Endothelial cell of umbilical vein (primary cell): ENCODE data around the gene PCF11. TPM values are rescaled to one million over a fixed set of nuclear protein-coding genes. Genes with fewer than 3 reads are reported as not detected.
"Not testable (repeated sequence)": the region's sequence is repeated elsewhere in the genome, so short reads cannot be mapped to it uniquely, and the experiment has no call there.

Experiments
- BruUV-seq: library from RNA; stranded (reverse); fragments of 400-500 nt; replicated peaks from 2 replicates; lab custom pipeline; 2021; lab: Mats Ljungman, UMichigan
- CTCF ChIA-PET: fragments of 300-600, 350-600 bp; sonication (Branson Sonifier 250); formaldehyde crosslinking; loops from one replicate; lab custom pipeline; 2021; ENCODE audit warnings: antibody characterized with exemption, inconsistent platforms; lab: Charles Lee
- POLR2A ChIA-PET: fragments of 300-600, 350-600 bp; sonication (Branson Sonifier 250); formaldehyde crosslinking; loops from one replicate; lab custom pipeline; 2021; ENCODE audit warnings: antibody characterized with exemption, inconsistent platforms; lab: Charles Lee
- DNase-seq: peaks from one replicate; pipeline ENCODE4 v3.0.0-alpha.2; 2011; ENCODE audit warnings: low read depth, low spot score
- FAIRE-seq: peaks from 2 replicates; lab custom pipeline; 2011; peaks lifted over from hg19 to GRCh38; lab: Jason Lieb, UNC
- H2AFZ ChIP-seq: 2 replicates; pipeline ENCODE4 v1.6.0; 2012; ENCODE audit warnings: low read depth, low read length, control low read depth, inconsistent platforms
- H3K27ac ChIP-seq: 2 replicates; pipeline ENCODE4 v1.5.1; 2011; ENCODE audit warnings: low read depth, mild to moderate bottlenecking, control low read depth, low read length, moderate library complexity; ENCODE audit not compliant: insufficient read depth
- H3K27me3 ChIP-seq, 2 experiments: 2 replicates each; pipeline versions ENCODE4 v1.6.0 to v1.6.1; 2011; ENCODE audit warnings: low read length in 2 of 2, mixed read lengths in 1 of 2; ENCODE audit not compliant: control insufficient read depth in 2 of 2, insufficient read depth in 2 of 2
- H3K36me3 ChIP-seq, 2 experiments: 2 replicates in 1 of 2; 3 replicates in 1 of 2; pipeline ENCODE4 v1.5.1; 2011; ENCODE audit warnings: low read length in 2 of 2, mild to moderate bottlenecking in 1 of 2, moderate library complexity in 1 of 2; ENCODE audit not compliant: control insufficient read depth in 2 of 2, insufficient read depth in 2 of 2; ENCODE audit errors: extremely low read depth in 1 of 2
- H3K4me1 ChIP-seq: 3 replicates; pipeline ENCODE4 v1.5.1; 2011; ENCODE audit warnings: mild to moderate bottlenecking, low read length; ENCODE audit not compliant: control insufficient read depth, insufficient read depth; ENCODE audit errors: extremely low read depth
- H3K4me2 ChIP-seq: 2 replicates; pipeline ENCODE4 v1.6.1; 2011; ENCODE audit warnings: low read length, control low read depth, mixed read lengths; ENCODE audit not compliant: insufficient read depth
- H3K4me3 ChIP-seq, 3 experiments: fragments of 200-600 bp in 1 of 3; sonication (generic), shearing (Covaris generic) in 1 of 3; replicated peaks in 1 of 3; 2 replicates each; pipeline ENCODE4 v1.5.1; 2011 to 2016; ENCODE audit warnings: control low read depth in 3 of 3, low read length in 3 of 3, mild to moderate bottlenecking in 2 of 3, inconsistent platforms in 1 of 3, low read depth in 1 of 3, moderate library complexity in 1 of 3; ENCODE audit not compliant: insufficient read depth in 1 of 3
- H3K79me2 ChIP-seq: 2 replicates; pipeline ENCODE4 v1.6.0; 2012; ENCODE audit warnings: low read length, inconsistent platforms; ENCODE audit not compliant: control insufficient read depth, insufficient read depth
- H3K9ac ChIP-seq: replicated peaks from 2 replicates; pipeline ENCODE3; 2011; ENCODE audit warnings: low read length, control low read depth; ENCODE audit not compliant: insufficient read depth; ENCODE audit errors: extremely low read depth
- H3K9me1 ChIP-seq: replicated peaks from 3 replicates; pipeline ENCODE4 v1.6.0; 2011; ENCODE audit warnings: mild to moderate bottlenecking, low read length; ENCODE audit not compliant: control insufficient read depth, insufficient read depth; ENCODE audit errors: extremely low read depth
- H3K9me3 ChIP-seq: replicated peaks from 2 replicates; pipeline ENCODE4 v1.5.1; 2012; ENCODE audit warnings: low read length, inconsistent platforms; ENCODE audit not compliant: control insufficient read depth, insufficient read depth
- H4K20me1 ChIP-seq: replicated peaks from 2 replicates; pipeline ENCODE3; 2011; ENCODE audit warnings: mild to moderate bottlenecking, low read length; ENCODE audit not compliant: control insufficient read depth, insufficient read depth; ENCODE audit errors: extremely low read depth
- CTCF ChIP-seq, 2 donors: IDR thresholded peaks; 1 replicate in 1 of 2; 2 replicates in 1 of 2; pipeline ENCODE4 v1.5.1; 2011; ENCODE audit warnings: low read length in 2 of 2, mild to moderate bottlenecking in 2 of 2, moderate library complexity in 2 of 2, control low read depth in 1 of 2, inconsistent platforms in 1 of 2, low read depth in 1 of 2; ENCODE audit not compliant: insufficient read depth in 1 of 2; ENCODE audit errors: extremely low read depth in 1 of 2
- EZH2 ChIP-seq: IDR thresholded peaks from 2 replicates; pipeline ENCODE4 v1.6.1; 2012; ENCODE audit warnings: borderline replicate concordance, low read depth, mild to moderate bottlenecking, moderate library complexity, low read length, inconsistent platforms; ENCODE audit not compliant: severe bottlenecking
- FOS ChIP-seq: IDR thresholded peaks from 2 replicates; pipeline ENCODE4 v1.6.1; 2011; ENCODE audit warnings: mild to moderate bottlenecking, low read length, moderate library complexity, borderline replicate concordance; ENCODE audit not compliant: insufficient read depth
- GATA2 ChIP-seq: IDR thresholded peaks from 2 replicates; pipeline ENCODE4 v1.7.0; 2011; ENCODE audit warnings: low read depth, mild to moderate bottlenecking, moderate library complexity, mixed read lengths, low read length; ENCODE audit not compliant: insufficient read length, insufficient read depth
- JUN ChIP-seq: IDR thresholded peaks from 2 replicates; pipeline ENCODE4 v1.6.1; 2011; ENCODE audit warnings: borderline replicate concordance, low read depth; ENCODE audit not compliant: insufficient read length, insufficient read depth
- MAX ChIP-seq: IDR thresholded peaks from 2 replicates; pipeline ENCODE4 v1.6.1; 2011; ENCODE audit not compliant: insufficient read depth, insufficient read length
- MYC ChIP-seq: IDR thresholded peaks from one replicate; pipeline ENCODE4 v1.6.1; 2011; ENCODE audit warnings: mild to moderate bottlenecking, low read depth, low read length
- POLR2A ChIP-seq: IDR thresholded peaks from 2 replicates; pipeline ENCODE4 v1.6.1; 2012; ENCODE audit warnings: low read depth, mild to moderate bottlenecking, control low read depth, low read length
- POLR2AphosphoS5 ChIP-seq: IDR thresholded peaks from 2 replicates; pipeline ENCODE4 v1.6.1; 2012; ENCODE audit warnings: low read depth, mild to moderate bottlenecking, control low read depth, low read length, moderate library complexity; ENCODE audit not compliant: insufficient read depth
- dilution Hi-C: fragments of 300-500 bp; cut with MboI; formaldehyde crosslinking; loops from one replicate; pipeline ENCODE4 v1.15.0; 2019; ENCODE audit warnings: low sequenced_read_pairs; ENCODE audit not compliant: extremely low pct_ligation_motif_present
- intact Hi-C: fragments of 100-400 bp; cut with micrococcal nuclease; formaldehyde crosslinking; loops from one replicate; pipeline ENCODE4 v1.10.0; 2022
- polyA plus RNA-seq, 4 experiments: library from polyadenylated mRNA; depleted of rRNA in 3 of 4; stranded (reverse) in 3 of 4; unstranded in 1 of 4; fragments of >200 nt; gene quantifications; 2 replicates each; pipeline versions ENCODE4 v1.2.1 to v1.2.3, GENCODE V29; 2011 to 2012; ENCODE audit warnings: missing spikeins in 1 of 4
- total RNA-seq: library from RNA; stranded (reverse); gene quantifications from 2 replicates; pipeline ENCODE4 v1.2.3, GENCODE V29; 2021

The PCF11 gene
- total and polyA plus RNA-seq, 2 donors (not counting 3 experiments of a cell fraction or from before 2014, with no cell fraction given): 38.0 to 51.2 TPM

GRCh38 chr11:83132191-83132590 is 24.7 kb upstream of the PCF11 start:
- Histone ChIP-seq H3K9me1 (no peaks in the 10 kb centered on the region), H3K9ac (no peak overlapping the region), H3K9me3 (no peaks in the 10 kb centered on the region), H4K20me1 (no peaks in the 10 kb centered on the region), H3K36me3 (no peaks in the 10 kb centered on the region), H2AFZ (no peak overlapping the region), H3K4me2 (no peak overlapping the region), H3K27ac (no peak overlapping the region), H3K4me1 (no peaks in the 10 kb centered on the region), H3K4me3 (no peak overlapping the region), H3K79me2 (no peaks in the 10 kb centered on the region), H3K27me3 (no peaks in the 10 kb centered on the region)
- DNase-seq (no peak), FAIRE-seq (no peak)
- intact Hi-C loops: no loop called here
- TF ChIP-seq CTCF (IDR thresholded peaks at IDR 0.05; ENCODE audit: extremely low read depth in 1 of 2, insufficient read depth in 1 of 2, low read depth in 1 of 2, low read length in 2 of 2) (no peak), POLR2AphosphoS5 (no peak), POLR2A (no peak), JUN (no peak), FOS (no peak), MYC (no peak), EZH2 (no peak), GATA2 (no peak), MAX (no peak)
- ChIA-PET POLR2A (no interaction called here), CTCF (interaction anchor here (1.2 kb wide), 1 partner anchor 687 kb away, joined by 3 read pairs; no protein-coding TSS in a partner anchor)
- BruUV-seq: no TSS peak
- dilution Hi-C loops: no loop called here

- CTCF ChIA-PET, H3K4me3 ChIP-seq, intact Hi-C loops, H3K9ac ChIP-seq, H4K20me1 ChIP-seq, H2AFZ ChIP-seq, BruUV-seq, H3K79me2 ChIP-seq, H3K9me1 ChIP-seq, H3K4me1 ChIP-seq, H3K27me3 ChIP-seq, H3K4me2 ChIP-seq, POLR2A ChIA-PET, DNase-seq, H3K36me3 ChIP-seq, H3K27ac ChIP-seq, H3K9me3 ChIP-seq, FAIRE-seq, dilution Hi-C loops: not testable (repeated sequence)
These were observed 23.7 kb upstream of the PCF11 start for GRCh38 chr11:83133266-83133665.
